Measurements from ENCODE around the gene DCLK1. TPM values are rescaled to one million over a fixed set of nuclear protein-coding genes. Genes with fewer than 3 reads are reported as not detected.

The DCLK1 gene
- total RNA-seq, 2 donors from 2014 or later = 3.8 to 3.9 TPM

- Histone ChIP-seq H3K27me3 (replicated peaks; ENCODE audit: insufficient read depth) (no peaks in the 10 kb centered on the region), H3K36me3 (no peaks in the 10 kb centered on the region), H3K27ac (no peak overlapping the region), H3K9me3 (no peaks in the 10 kb centered on the region), H3K4me1 (replicated peaks) (no peaks in the 10 kb centered on the region), H3K4me3 (no peak overlapping the region)
- WGBS = 53% methylated on average over 5 of the region's 6 CpGs
- intact Hi-C loops (cut with DNase I) = no loop called here
- no peak for TF ChIP-seq POLR2AphosphoS5 (IDR thresholded peaks at IDR 0.05)
- no peak for TF ChIP-seq POLR2A (IDR thresholded peaks at IDR 0.05)
- TF ChIP-seq CTCF (IDR thresholded peaks at IDR 0.05) = no peak
- no peak for DNase-seq (ENCODE audit: low spot score)
Measured at GRCh38 chr13:35727881-35728280, 403.3 kb downstream of the DCLK1 start.

DNA sequence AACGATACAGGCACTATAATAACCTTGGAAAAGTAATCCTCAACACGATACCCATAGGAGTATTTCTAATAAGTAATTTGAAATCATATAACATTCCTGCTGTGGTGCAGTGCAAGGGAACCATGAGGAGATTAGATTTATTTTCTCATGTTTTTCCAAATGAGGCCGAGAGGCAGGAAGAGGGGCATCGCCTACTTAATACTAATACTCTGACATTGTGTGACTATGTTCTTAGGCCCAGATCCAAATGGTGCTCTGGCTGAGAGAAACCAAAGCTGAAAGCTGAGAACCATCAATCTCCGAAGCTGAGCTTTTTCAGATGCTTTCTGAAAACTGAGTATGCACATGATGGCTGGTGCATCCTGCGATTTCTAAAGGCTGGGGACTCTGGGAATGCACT lies 406.7 kb downstream of the DCLK1 start:
- no peak for TF ChIP-seq CTCF (IDR thresholded peaks at IDR 0.05)
- TF ChIP-seq POLR2AphosphoS5 (IDR thresholded peaks at IDR 0.05) = no peak
- no peak for TF ChIP-seq POLR2A (IDR thresholded peaks at IDR 0.05)
- H3K4me1 ChIP-seq (replicated peaks) = no peaks in the 10 kb centered on the region
- H3K27ac ChIP-seq = no peak overlapping the region
- no peaks in the 10 kb centered on the region for H3K36me3 ChIP-seq
- intact Hi-C loops (cut with DNase I) = loop anchor here (5.0 kb wide), 3 partner anchors 68 to 233 kb away; no protein-coding TSS in a partner anchor
- no peaks in the 10 kb centered on the region for H3K27me3 ChIP-seq (replicated peaks; ENCODE audit: insufficient read depth)
- H3K4me3 ChIP-seq = no peak overlapping the region
- 63% methylated on average over 6 of the region's 6 CpGs for WGBS
- DNase-seq (ENCODE audit: low spot score) = no peak
- H3K9me3 ChIP-seq = no peaks in the 10 kb centered on the region

- TF ChIP-seq POLR2A (IDR thresholded peaks at IDR 0.05) (no peak), POLR2AphosphoS5 (IDR thresholded peaks at IDR 0.05) (no peak), CTCF (IDR thresholded peaks at IDR 0.05) (no peak)
- 58% methylated on average over 5 of the region's 5 CpGs for WGBS
- DNase-seq (ENCODE audit: low spot score) = no peak
- Histone ChIP-seq H3K36me3 (no peaks in the 10 kb centered on the region), H3K27ac (no peak overlapping the region), H3K27me3 (replicated peaks; ENCODE audit: insufficient read depth) (no peaks in the 10 kb centered on the region), H3K4me3 (no peak overlapping the region), H3K9me3 (no peaks in the 10 kb centered on the region), H3K4me1 (replicated peaks) (no peaks in the 10 kb centered on the region)
- intact Hi-C loops (cut with DNase I) = loop anchor here (5.0 kb wide), 3 partner anchors 68 to 233 kb away; no protein-coding TSS in a partner anchor
Measured at GRCh38 chr13:35723821-35724220, 407.4 kb downstream of the DCLK1 start.

DNA sequence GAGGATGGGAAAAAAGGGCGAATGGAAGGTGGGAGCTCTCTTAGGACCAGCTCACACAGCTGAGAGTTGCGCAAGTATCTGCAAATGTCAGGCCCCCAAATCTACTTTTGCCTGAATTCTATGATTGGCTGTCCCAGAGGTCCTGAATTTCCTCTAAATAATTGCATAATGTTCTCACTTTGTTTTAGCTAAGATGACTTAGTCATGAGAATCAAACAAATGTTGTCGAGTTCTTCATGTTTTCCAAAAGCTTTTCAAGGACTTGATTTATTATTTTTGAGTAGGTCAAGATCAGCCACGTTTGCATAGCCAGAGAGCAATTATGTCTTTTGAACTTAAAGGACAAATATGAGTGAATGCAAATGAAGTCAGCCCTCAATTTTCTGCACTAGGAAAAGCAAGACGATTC lies 408.1 kb downstream of the DCLK1 start:
- intact Hi-C loops (cut with DNase I) = loop anchor here (5.0 kb wide), 3 partner anchors 69 to 234 kb away; no protein-coding TSS in a partner anchor
- no peaks in the 10 kb centered on the region for H3K4me1 ChIP-seq (replicated peaks)
- TF ChIP-seq POLR2AphosphoS5 (IDR thresholded peaks at IDR 0.05) (no peak), CTCF (IDR thresholded peaks at IDR 0.05) (no peak), POLR2A (IDR thresholded peaks at IDR 0.05) (no peak)
- WGBS = 46% methylated on average over 5 of the region's 5 CpGs
- no peaks in the 10 kb centered on the region for H3K36me3 ChIP-seq
- H3K27me3 ChIP-seq (replicated peaks; ENCODE audit: insufficient read depth) = no peaks in the 10 kb centered on the region
- no peak for DNase-seq (ENCODE audit: low spot score)
- H3K9me3 ChIP-seq = no peaks in the 10 kb centered on the region
- no peak overlapping the region for H3K27ac ChIP-seq
- H3K4me3 ChIP-seq = no peak overlapping the region

DNA sequence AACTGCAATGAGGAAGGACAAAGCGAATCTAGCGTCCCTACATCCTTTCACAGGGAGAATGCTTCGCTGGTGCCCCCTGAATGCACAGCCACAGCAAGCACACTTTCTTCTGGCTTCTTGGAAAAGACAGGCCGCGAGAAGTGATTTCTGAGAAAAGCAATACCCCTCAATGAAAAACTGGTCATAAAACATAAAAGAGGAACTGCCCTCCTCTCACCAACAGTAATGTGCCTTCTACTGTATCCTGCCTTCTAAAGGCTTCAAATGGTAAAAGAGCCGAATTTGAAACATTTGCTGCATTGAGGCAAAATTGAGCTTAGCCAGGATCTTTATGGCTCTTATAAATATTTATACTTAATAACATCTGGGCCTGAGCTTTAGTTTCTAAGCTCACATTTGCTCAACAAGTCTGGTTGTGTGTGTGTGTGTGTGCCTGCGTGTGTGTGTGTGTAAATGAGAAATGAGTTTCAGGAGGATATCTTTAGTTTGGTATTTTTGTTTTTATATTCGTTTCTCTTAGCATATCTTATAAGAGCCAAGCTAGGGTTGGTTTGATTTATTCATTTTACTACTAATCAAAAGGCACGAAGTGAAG lies 408.6 kb downstream of the DCLK1 start:
- WGBS = 66% methylated on average over 9 of the region's 9 CpGs
- H3K4me1 ChIP-seq (replicated peaks) = no peaks in the 10 kb centered on the region
- H3K4me3 ChIP-seq = no peak overlapping the region
- intact Hi-C loops (cut with DNase I) = loop anchor here (5.0 kb wide), 3 partner anchors 70 to 235 kb away; no protein-coding TSS in a partner anchor
- no peaks in the 10 kb centered on the region for H3K27me3 ChIP-seq (replicated peaks; ENCODE audit: insufficient read depth)
- no peaks in the 10 kb centered on the region for H3K36me3 ChIP-seq
- no peak for DNase-seq (ENCODE audit: low spot score)
- no peak for TF ChIP-seq POLR2A (IDR thresholded peaks at IDR 0.05)
- no peak for TF ChIP-seq POLR2AphosphoS5 (IDR thresholded peaks at IDR 0.05)
- TF ChIP-seq CTCF (IDR thresholded peaks at IDR 0.05) = no peak
- no peaks in the 10 kb centered on the region for H3K9me3 ChIP-seq
- no peak overlapping the region for H3K27ac ChIP-seq

Data from prostate gland (tissue), 2 donors.